ENCODE measurements around the gene NSUN7. TPM values are rescaled to one million over a fixed set of nuclear protein-coding genes. Genes with fewer than 3 reads are reported as not detected.

The NSUN7 gene
- polyA plus RNA-seq, 1 donor (not counting 4 experiments of a cell fraction or from before 2014, with no cell fraction given) = 0.03 TPM

DNA sequence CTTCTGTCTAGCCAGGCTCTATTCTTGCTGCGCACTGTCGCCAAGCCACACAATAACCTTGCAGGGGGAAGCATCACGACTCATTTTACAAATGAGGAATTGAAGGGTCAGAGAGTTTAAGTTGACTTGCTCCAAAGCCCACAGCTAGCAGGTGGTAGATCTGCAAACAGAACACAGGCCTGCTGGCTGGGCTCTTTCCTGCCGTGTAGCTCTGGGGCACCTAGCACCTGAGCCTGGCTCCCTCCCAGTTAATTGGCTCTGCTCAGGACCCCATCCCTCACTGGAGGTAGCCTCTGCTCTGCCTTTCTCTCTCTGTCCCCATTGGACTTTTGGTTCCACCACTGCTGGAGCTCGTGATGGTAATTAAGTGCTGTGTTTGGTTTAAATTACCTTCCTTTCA lies 98.5 kb downstream of the NSUN7 start:
- H4K20me1 ChIP-seq (ENCODE audit: control insufficient read depth, extremely low read depth, insufficient read depth, low read length) = no peaks in the 10 kb centered on the region
- H3K9ac ChIP-seq (ENCODE audit: control insufficient read depth, extremely low read depth, insufficient read depth, low read length) = no peak overlapping the region
- no peak overlapping the region for H3K4me3 ChIP-seq (ENCODE audit: control insufficient read depth in 2 of 3, extremely low read depth in 1 of 3, insufficient read depth in 2 of 3, low read depth in 1 of 3, low read length in 3 of 3)
- H3K27ac ChIP-seq (ENCODE audit: control insufficient read depth, insufficient read depth, low read length) = no peak overlapping the region
- H3K36me3 ChIP-seq (ENCODE audit: control insufficient read depth in 2 of 2, extremely low read depth in 1 of 2, insufficient read depth in 2 of 2, low read length in 2 of 2) = peaks cover 0 to 7% of the 10 kb centered on the region in 2 experiments
- no peaks in the 10 kb centered on the region for H3K79me2 ChIP-seq (ENCODE audit: control insufficient read depth, insufficient read depth, low read length)
- no peaks in the 10 kb centered on the region for H3K9me3 ChIP-seq (ENCODE audit: control insufficient read depth, low read depth, low read length)
- H2AFZ ChIP-seq (ENCODE audit: control insufficient read depth, low read length) = no peak overlapping the region
- dilution Hi-C loops (cut with MboI; ENCODE audit: extremely low pct_ligation_motif_present, low sequenced_read_pairs) = no loop called here
- H3K4me1 ChIP-seq (ENCODE audit: control insufficient read depth, extremely low read depth, insufficient read depth, low read length) = peaks cover 4% of the 10 kb centered on the region
- H3K4me2 ChIP-seq (ENCODE audit: control insufficient read depth, extremely low read depth, insufficient read depth, low read depth, low read length) = no peak overlapping the region
- no peaks in the 10 kb centered on the region for H3K27me3 ChIP-seq (ENCODE audit: control insufficient read depth, extremely low read depth, insufficient read depth, low read length)
- TF ChIP-seq, protein P1, sequence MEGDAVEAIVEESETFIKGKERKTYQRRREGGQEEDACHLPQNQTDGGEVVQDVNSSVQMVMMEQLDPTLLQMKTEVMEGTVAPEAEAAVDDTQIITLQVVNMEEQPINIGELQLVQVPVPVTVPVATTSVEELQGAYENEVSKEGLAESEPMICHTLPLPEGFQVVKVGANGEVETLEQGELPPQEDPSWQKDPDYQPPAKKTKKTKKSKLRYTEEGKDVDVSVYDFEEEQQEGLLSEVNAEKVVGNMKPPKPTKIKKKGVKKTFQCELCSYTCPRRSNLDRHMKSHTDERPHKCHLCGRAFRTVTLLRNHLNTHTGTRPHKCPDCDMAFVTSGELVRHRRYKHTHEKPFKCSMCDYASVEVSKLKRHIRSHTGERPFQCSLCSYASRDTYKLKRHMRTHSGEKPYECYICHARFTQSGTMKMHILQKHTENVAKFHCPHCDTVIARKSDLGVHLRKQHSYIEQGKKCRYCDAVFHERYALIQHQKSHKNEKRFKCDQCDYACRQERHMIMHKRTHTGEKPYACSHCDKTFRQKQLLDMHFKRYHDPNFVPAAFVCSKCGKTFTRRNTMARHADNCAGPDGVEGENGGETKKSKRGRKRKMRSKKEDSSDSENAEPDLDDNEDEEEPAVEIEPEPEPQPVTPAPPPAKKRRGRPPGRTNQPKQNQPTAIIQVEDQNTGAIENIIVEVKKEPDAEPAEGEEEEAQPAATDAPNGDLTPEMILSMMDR (optimal IDR thresholded peaks at IDR 0.05 in 1 of 3, IDR thresholded peaks at IDR 0.05 in 1 of 3, conservative IDR thresholded peaks at IDR 0.05 in 1 of 3; ENCODE audit: extremely low read depth in 1 of 3, insufficient read depth in 2 of 3, low read length in 3 of 3) = no peak
- TF ChIP-seq EZH2 (IDR thresholded peaks at IDR 0.05; ENCODE audit: low read length) = no peak
- no peaks in the 10 kb centered on the region for H3K9me1 ChIP-seq (ENCODE audit: control insufficient read depth, extremely low read depth, insufficient read depth, low read length)
- no peak for FAIRE-seq
- DNase-seq (ENCODE audit: low read depth, low spot score) = no peak

DNA sequence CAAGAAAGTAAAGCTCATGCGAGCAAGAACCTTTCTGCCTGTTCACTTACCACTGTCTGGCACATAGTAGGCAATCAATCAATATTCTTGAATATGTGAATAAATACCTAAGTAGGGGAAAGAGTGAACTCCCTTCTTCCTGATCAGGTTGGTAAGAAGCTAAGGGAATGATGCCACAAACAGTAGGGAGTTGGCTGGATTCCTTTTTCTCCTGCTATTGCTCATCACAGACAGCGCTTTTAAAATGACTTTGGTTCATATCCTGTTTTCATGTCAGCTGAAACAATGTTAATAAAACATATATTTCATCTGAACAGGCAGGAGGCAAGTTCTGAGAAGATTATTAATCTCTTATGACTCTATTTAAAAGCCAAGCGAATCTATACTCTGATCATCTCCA lies 99.2 kb downstream of the NSUN7 start:
- DNase-seq (ENCODE audit: low read depth, low spot score) (no peak), FAIRE-seq (peak; percentile 56)
- peaks cover 4% of the 10 kb centered on the region for H3K4me1 ChIP-seq (ENCODE audit: control insufficient read depth, extremely low read depth, insufficient read depth, low read length)
- no peak overlapping the region for H3K4me3 ChIP-seq (ENCODE audit: control insufficient read depth in 2 of 3, extremely low read depth in 1 of 3, insufficient read depth in 2 of 3, low read depth in 1 of 3, low read length in 3 of 3)
- H3K9me1 ChIP-seq (ENCODE audit: control insufficient read depth, extremely low read depth, insufficient read depth, low read length) = no peaks in the 10 kb centered on the region
- TF ChIP-seq, protein P1 (optimal IDR thresholded peaks at IDR 0.05 in 1 of 3, IDR thresholded peaks at IDR 0.05 in 1 of 3, conservative IDR thresholded peaks at IDR 0.05 in 1 of 3; ENCODE audit: extremely low read depth in 1 of 3, insufficient read depth in 2 of 3, low read length in 3 of 3) = no peak
- TF ChIP-seq EZH2 (IDR thresholded peaks at IDR 0.05; ENCODE audit: low read length) = no peak
- dilution Hi-C loops (cut with MboI; ENCODE audit: extremely low pct_ligation_motif_present, low sequenced_read_pairs) = no loop called here
- no peaks in the 10 kb centered on the region for H3K79me2 ChIP-seq (ENCODE audit: control insufficient read depth, insufficient read depth, low read length)
- no peak overlapping the region for H3K4me2 ChIP-seq (ENCODE audit: control insufficient read depth, extremely low read depth, insufficient read depth, low read depth, low read length)
- no peak overlapping the region for H3K27ac ChIP-seq (ENCODE audit: control insufficient read depth, insufficient read depth, low read length)
- no peak overlapping the region for H2AFZ ChIP-seq (ENCODE audit: control insufficient read depth, low read length)
- H3K9ac ChIP-seq (ENCODE audit: control insufficient read depth, extremely low read depth, insufficient read depth, low read length) = no peak overlapping the region
- H4K20me1 ChIP-seq (ENCODE audit: control insufficient read depth, extremely low read depth, insufficient read depth, low read length) = no peaks in the 10 kb centered on the region
- H3K27me3 ChIP-seq (ENCODE audit: control insufficient read depth, extremely low read depth, insufficient read depth, low read length) = no peaks in the 10 kb centered on the region
- H3K36me3 ChIP-seq (ENCODE audit: control insufficient read depth in 2 of 2, extremely low read depth in 1 of 2, insufficient read depth in 2 of 2, low read length in 2 of 2) = peaks cover 0 to 7% of the 10 kb centered on the region in 2 experiments
- no peaks in the 10 kb centered on the region for H3K9me3 ChIP-seq (ENCODE audit: control insufficient read depth, low read depth, low read length)

Measured in keratinocyte (primary cell).